Activated gamma-delta T cell (primary cell): Measurements from ENCODE around the gene DOCK2.
"Not testable (repeated sequence)": the region's sequence is repeated elsewhere in the genome, so short reads cannot be mapped to it uniquely, and the experiment has no call there.

ENCODE experiments used
- DNase-seq: peaks from one replicate; lab custom pipeline; 2025; lab: John Stamatoyannopoulos, UW

DOCK2 gene

GRCh38 chr5:169637549-169638121, 560 bp downstream of the DOCK2 start:
- DNase-seq: peak; percentile 29

- no peak for DNase-seq
Observed at GRCh38 chr5:169641253-169641652, 4.2 kb downstream of the DOCK2 start.

GRCh38 chr5:169646856-169647255, 9.8 kb downstream of the DOCK2 start:
- no peak for DNase-seq

GRCh38 chr5:169647566-169647965, 10.5 kb downstream of the DOCK2 start:
- no peak for DNase-seq

- DNase-seq: no peak
Observed at GRCh38 chr5:169648725-169649310, 11.7 kb downstream of the DOCK2 start.

- DNase-seq: no peak
Observed at GRCh38 chr5:169649486-169649885, 12.4 kb downstream of the DOCK2 start.

- DNase-seq: no peak
Observed at GRCh38 chr5:169650701-169651331, 13.7 kb downstream of the DOCK2 start.

GRCh38 chr5:169651526-169651925, 14.5 kb downstream of the DOCK2 start:
- no peak for DNase-seq

GRCh38 chr5:169652057-169652456, 15.0 kb downstream of the DOCK2 start:
- no peak for DNase-seq

- DNase-seq: no peak
Observed at GRCh38 chr5:169653091-169653490, 16.0 kb downstream of the DOCK2 start.

- DNase-seq: no peak
Observed at GRCh38 chr5:169655353-169655752, 18.3 kb downstream of the DOCK2 start.

- no peak for DNase-seq
Observed at GRCh38 chr5:169656125-169656901, 19.2 kb downstream of the DOCK2 start.

GRCh38 chr5:169657127-169657526, 20.1 kb downstream of the DOCK2 start:
- no peak for DNase-seq

- DNase-seq: not testable (repeated sequence)
Observed at GRCh38 chr5:169662451-169662850, 25.4 kb downstream of the DOCK2 start.

GRCh38 chr5:169663537-169663936, 26.5 kb downstream of the DOCK2 start:
- DNase-seq: no peak

GRCh38 chr5:169666365-169666764, 29.3 kb downstream of the DOCK2 start:
- no peak for DNase-seq

- DNase-seq: no peak
Observed at GRCh38 chr5:169667896-169668674, 31.0 kb downstream of the DOCK2 start.

GRCh38 chr5:169668732-169669131, 31.7 kb downstream of the DOCK2 start:
- DNase-seq: no peak

GRCh38 chr5:169670769-169671525, 33.9 kb downstream of the DOCK2 start:
- DNase-seq: no peak

- no peak for DNase-seq
Observed at GRCh38 chr5:169682026-169682425, 45.0 kb downstream of the DOCK2 start.

GRCh38 chr5:169686137-169686536, 49.1 kb downstream of the DOCK2 start:
- DNase-seq: no peak
